ENCODE results near the gene WDFY4. TPM values are rescaled to one million over a fixed set of nuclear protein-coding genes. Genes with fewer than 3 reads are reported as not detected.

The WDFY4 gene
- total and polyA plus RNA-seq, 11 donors = 0.46 to 19.8 (median 1.0) TPM

GRCh38 chr10:48670978-48671913 is 13.4 kb upstream of the WDFY4 start:
- Histone ChIP-seq H3K36me3 (no peaks in the 10 kb centered on the region), H3K27ac (peak overlapping the region in 5 of 12 donors; percentile 4 to 39 (median 35)), H3K9me3 (peaks cover 0 to 5% (median 0%) of the 10 kb centered on the region in 12 donors), H3K4me3 (peak overlapping the region in 2 of 12 donors; percentile 12 to 14), H3K4me1 (peaks cover 0 to 5% (median 0%) of the 10 kb centered on the region in 12 donors), H3K27me3 (no peaks in the 10 kb centered on the region)
- 54 to 80% (median 63%) methylated on average over 26 to 28 of the region's 28 CpGs for WGBS, 4 donors
- peak in 1 of 5 donors; percentile 55 for DNase-seq
- intact Hi-C loops (cut with DNase I) = loop anchor here in 3 of 10 donors (5.0 to 10.0 kb wide), 3 partner anchors 66 to 164 kb away; no protein-coding TSS in a partner anchor
- TF ChIP-seq CTCF (IDR thresholded peaks at IDR 0.05) (no peak), POLR2A (IDR thresholded peaks at IDR 0.05) (no peak)
- ATAC-seq = peak in 2 of 4 donors; percentile 29 to 62

DNA sequence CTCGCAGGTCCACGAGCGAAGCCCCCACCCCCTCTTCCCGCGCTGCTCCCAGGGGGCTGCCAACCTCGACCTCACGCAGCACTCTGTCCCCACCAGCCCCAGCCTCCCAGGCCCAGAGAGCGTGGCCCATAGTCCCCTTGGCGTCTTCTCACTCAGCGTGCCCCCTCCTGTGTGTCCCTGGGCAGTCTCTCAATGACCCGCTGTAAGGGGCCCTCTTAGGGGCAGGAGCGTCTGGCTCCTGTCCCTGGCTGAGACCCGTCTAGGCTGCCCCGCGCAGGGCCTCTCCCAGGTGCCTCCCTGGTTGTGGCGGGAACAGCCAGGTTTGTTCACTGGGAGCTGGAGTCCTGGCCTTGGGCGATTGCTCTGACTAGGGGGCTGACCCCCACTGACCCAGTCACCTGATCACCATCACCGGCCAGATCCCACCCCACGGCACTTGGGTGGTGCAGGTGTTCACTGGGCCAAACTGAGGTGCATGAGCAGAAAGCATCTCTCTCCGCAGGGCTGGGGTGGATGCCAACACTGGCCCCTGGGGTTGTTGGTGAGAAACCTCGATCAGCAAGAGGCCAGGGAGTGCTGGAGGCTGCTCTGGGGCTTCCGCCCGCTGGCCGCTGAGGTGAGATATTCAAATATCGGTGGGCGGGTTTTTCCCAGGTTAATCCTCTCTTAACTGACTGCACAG is 12.6 kb upstream of the WDFY4 start:
- Histone ChIP-seq H3K4me3 (peak overlapping the region in 1 of 12 donors; percentile 14), H3K9me3 (peaks cover 0 to 5% (median 0%) of the 10 kb centered on the region in 12 donors), H3K27ac (peak overlapping the region in 2 of 12 donors; percentile 34 to 35), H3K27me3 (no peaks in the 10 kb centered on the region), H3K4me1 (peaks cover 0 to 5% (median 0%) of the 10 kb centered on the region in 12 donors), H3K36me3 (no peaks in the 10 kb centered on the region)
- TF ChIP-seq CTCF (IDR thresholded peaks at IDR 0.05) = no peak
- no peak for TF ChIP-seq POLR2A (IDR thresholded peaks at IDR 0.05)
- intact Hi-C loops (cut with DNase I) = loop anchor here in 3 of 10 donors (5.0 to 10.0 kb wide), 3 partner anchors 65 to 163 kb away; no protein-coding TSS in a partner anchor
- ATAC-seq = peak in 1 of 4 donors; percentile 51
- DNase-seq = peak in 1 of 5 donors; percentile 56
- WGBS, 4 donors = 80 to 87% (median 82%) methylated on average over 22 to 26 of the region's 26 CpGs

DNA sequence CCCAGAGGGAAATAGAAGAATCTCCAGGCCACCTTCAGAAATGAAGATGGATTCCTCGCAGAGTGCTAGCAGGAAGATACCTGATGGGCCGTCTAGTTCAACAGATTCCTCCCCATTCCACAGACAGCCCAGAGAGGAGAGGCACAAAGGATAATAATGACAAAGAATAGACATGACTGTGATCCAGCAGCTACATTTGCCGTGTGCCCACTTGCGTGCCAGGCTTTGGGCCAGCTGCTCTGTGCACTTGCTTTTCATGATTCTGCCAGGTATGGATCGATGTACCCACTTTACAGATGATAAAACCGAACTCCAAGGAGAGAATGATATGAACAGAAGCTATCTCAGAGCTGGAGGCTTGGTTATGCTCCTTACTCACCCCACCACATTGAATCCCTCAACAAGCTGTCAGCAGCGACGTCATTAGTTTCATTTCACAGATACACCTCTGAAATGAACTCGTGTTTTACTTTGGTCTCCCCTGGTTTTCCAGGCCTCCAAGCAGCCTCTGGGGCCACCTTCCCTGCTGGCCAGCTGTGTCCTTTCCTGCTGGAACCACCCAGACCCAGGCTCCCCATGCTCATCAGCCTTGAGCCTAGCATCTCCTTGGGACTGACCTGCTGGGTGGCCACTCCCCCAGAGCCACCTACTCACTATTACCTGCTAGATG is 11.9 kb upstream of the WDFY4 start:
- Histone ChIP-seq H3K27ac (no peak overlapping the region), H3K4me3 (no peak overlapping the region), H3K9me3 (peaks cover 0 to 12% (median 4%) of the 10 kb centered on the region in 12 donors), H3K27me3 (no peaks in the 10 kb centered on the region), H3K36me3 (no peaks in the 10 kb centered on the region), H3K4me1 (peaks cover 0 to 5% (median 0%) of the 10 kb centered on the region in 12 donors)
- DNase-seq (peak in 1 of 5 donors; percentile 24), ATAC-seq (no peak)
- TF ChIP-seq CTCF (IDR thresholded peaks at IDR 0.05) = no peak
- TF ChIP-seq POLR2A (IDR thresholded peaks at IDR 0.05) = no peak
- 86 to 89% (median 87%) methylated on average over 9 of the region's 9 CpGs for WGBS, 4 donors
- intact Hi-C loops (cut with DNase I) = loop anchor here in 3 of 10 donors (5.0 to 10.0 kb wide), 3 partner anchors 65 to 162 kb away; no protein-coding TSS in a partner anchor
